ENCODE measurements around the gene TEX13C. TPM values are rescaled to one million over a fixed set of nuclear protein-coding genes. Genes with fewer than 3 reads are reported as not detected.

The TEX13C gene
- total RNA-seq, 2 experiments from 2014 or later = not detected

- Histone ChIP-seq H3K79me2 (ENCODE audit: insufficient read depth, low read depth, low read length) (no peaks in the 10 kb centered on the region), H3K36me3 (ENCODE audit: insufficient read depth, low read length) (no peaks in the 10 kb centered on the region), H3K4me1 (ENCODE audit: insufficient read depth, low read length, poor library complexity, severe bottlenecking) (no peaks in the 10 kb centered on the region), H3K9me2 (ENCODE audit: insufficient read depth, low read length) (no peaks in the 10 kb centered on the region), H3K4me3 (ENCODE audit: low read depth, low read length, poor library complexity, severe bottlenecking) (no peak overlapping the region), H4K20me1 (ENCODE audit: insufficient read depth, low read length) (no peaks in the 10 kb centered on the region), H3K4me2 (ENCODE audit: low read length) (no peak overlapping the region), H3K9me3 (ENCODE audit: low read length) (no peaks in the 10 kb centered on the region), H2AFZ (ENCODE audit: low read length) (no peak overlapping the region), H3K27ac (ENCODE audit: low read depth, low read length, poor library complexity, severe bottlenecking) (no peak overlapping the region)
- no TSS peak for BruUV-seq (replicated peaks)
- no peak for DNase-seq (ENCODE audit: low spot score)
- TF ChIP-seq EZH2phosphoT487 (IDR thresholded peaks at IDR 0.05; ENCODE audit: borderline replicate concordance, low read depth, low read length) (no peak), CTCF (conservative IDR thresholded peaks at IDR 0.05; ENCODE audit: low read length) (no peak)
- ChIA-PET CTCF (ENCODE audit: unreplicated experiment) (no interaction called here), POLR2A (no interaction called here)
- intact Hi-C loops (cut with micrococcal nuclease; ENCODE audit: unreplicated experiment) = no loop called here
Observed at GRCh38 chrX:125333583-125333982, 13.9 kb downstream of the TEX13C start.

GRCh38 chrX:125340490-125340889, 20.8 kb downstream of the TEX13C start:
- Histone ChIP-seq H3K4me3 (ENCODE audit: low read depth, low read length, poor library complexity, severe bottlenecking) (no peak overlapping the region), H3K79me2 (ENCODE audit: insufficient read depth, low read depth, low read length) (no peaks in the 10 kb centered on the region), H4K20me1 (ENCODE audit: insufficient read depth, low read length) (no peaks in the 10 kb centered on the region), H3K27ac (ENCODE audit: low read depth, low read length, poor library complexity, severe bottlenecking) (no peak overlapping the region), H3K4me2 (ENCODE audit: low read length) (no peak overlapping the region), H2AFZ (ENCODE audit: low read length) (no peak overlapping the region), H3K9me3 (ENCODE audit: low read length) (no peaks in the 10 kb centered on the region), H3K9me2 (ENCODE audit: insufficient read depth, low read length) (no peaks in the 10 kb centered on the region), H3K36me3 (ENCODE audit: insufficient read depth, low read length) (no peaks in the 10 kb centered on the region), H3K4me1 (ENCODE audit: insufficient read depth, low read length, poor library complexity, severe bottlenecking) (no peaks in the 10 kb centered on the region)
- CTCF ChIA-PET (ENCODE audit: unreplicated experiment) = no interaction called here
- BruUV-seq (replicated peaks) = no TSS peak
- intact Hi-C loops (cut with micrococcal nuclease; ENCODE audit: unreplicated experiment) = no loop called here
- POLR2A ChIA-PET = no interaction called here
- DNase-seq (ENCODE audit: low spot score) = no peak
- TF ChIP-seq CTCF (conservative IDR thresholded peaks at IDR 0.05; ENCODE audit: low read length) = no peak
- TF ChIP-seq EZH2phosphoT487 (IDR thresholded peaks at IDR 0.05; ENCODE audit: borderline replicate concordance, low read depth, low read length) = no peak

- no peak overlapping the region for H3K4me2 ChIP-seq (ENCODE audit: low read length)
- H3K36me3 ChIP-seq (ENCODE audit: insufficient read depth, low read length) = no peaks in the 10 kb centered on the region
- POLR2A ChIA-PET = no interaction called here
- TF ChIP-seq CTCF (conservative IDR thresholded peaks at IDR 0.05; ENCODE audit: low read length) = no peak
- no peak for TF ChIP-seq EZH2phosphoT487 (IDR thresholded peaks at IDR 0.05; ENCODE audit: borderline replicate concordance, low read depth, low read length)
- no peaks in the 10 kb centered on the region for H4K20me1 ChIP-seq (ENCODE audit: insufficient read depth, low read length)
- no peak for DNase-seq (ENCODE audit: low spot score)
- no peaks in the 10 kb centered on the region for H3K9me2 ChIP-seq (ENCODE audit: insufficient read depth, low read length)
- no peak overlapping the region for H3K4me3 ChIP-seq (ENCODE audit: low read depth, low read length, poor library complexity, severe bottlenecking)
- no peaks in the 10 kb centered on the region for H3K79me2 ChIP-seq (ENCODE audit: insufficient read depth, low read depth, low read length)
- no peaks in the 10 kb centered on the region for H3K9me3 ChIP-seq (ENCODE audit: low read length)
- CTCF ChIA-PET (ENCODE audit: unreplicated experiment) = no interaction called here
- H2AFZ ChIP-seq (ENCODE audit: low read length) = no peak overlapping the region
- no peak overlapping the region for H3K27ac ChIP-seq (ENCODE audit: low read depth, low read length, poor library complexity, severe bottlenecking)
- intact Hi-C loops (cut with micrococcal nuclease; ENCODE audit: unreplicated experiment) = no loop called here
- no TSS peak for BruUV-seq (replicated peaks)
- no peaks in the 10 kb centered on the region for H3K4me1 ChIP-seq (ENCODE audit: insufficient read depth, low read length, poor library complexity, severe bottlenecking)
Observed at GRCh38 chrX:125374169-125374568, 54.5 kb downstream of the TEX13C start.

Measured in OCI-LY7 (cell line).